HG03469 (cell line): ENCODE data around the gene BCKDK.
A peak's percentile ranks its signal among the peaks of the same experiment; 100 is the strongest.

Experiments used
- ATAC-seq: cut with Tn5 transposase; IDR thresholded peaks from one replicate; pipeline ENCODE4 v1.9.1; 2021; ENCODE audit warnings: mild to moderate bottlenecking, moderate library complexity, moderate number of reproducible peaks; ENCODE audit not compliant: unreplicated experiment

The BCKDK gene

DNA sequence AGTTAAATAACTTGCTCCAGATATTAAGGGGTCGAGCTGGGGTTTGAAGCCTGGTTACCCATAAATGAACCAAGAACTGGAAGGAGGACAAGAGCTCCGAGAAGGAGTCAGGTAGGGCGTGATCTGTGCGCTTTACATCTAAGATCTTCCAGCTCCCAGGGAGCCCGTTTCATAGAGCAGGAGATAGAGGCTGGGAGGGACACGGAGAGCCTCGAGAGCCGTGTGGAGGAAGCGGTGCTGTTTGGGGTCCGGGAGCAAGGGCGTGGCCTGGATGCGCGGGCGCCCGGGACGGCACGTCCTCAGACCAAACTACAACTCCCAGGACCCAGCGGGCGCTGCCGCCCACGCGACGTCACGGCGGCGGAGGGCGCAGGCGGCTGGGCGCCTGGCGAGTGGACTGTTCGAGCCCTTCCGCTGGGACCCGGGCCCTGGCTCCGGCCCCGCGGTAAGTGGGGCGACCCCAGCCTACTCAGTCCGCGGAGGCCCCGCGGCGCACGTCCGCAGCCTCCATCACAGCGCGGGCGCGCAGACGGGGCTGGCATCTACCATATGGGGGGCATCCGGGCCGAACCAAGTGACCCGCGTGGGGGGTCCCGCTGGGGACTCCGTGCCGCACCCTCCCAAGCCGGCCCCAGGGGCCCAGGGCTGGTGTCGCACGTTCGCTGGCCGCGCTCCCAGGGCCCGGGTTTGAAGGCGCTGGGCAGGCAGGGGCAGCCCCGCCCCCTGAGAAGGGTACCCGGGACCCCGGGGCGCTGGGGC lies at the start of gene BCKDK:
BCKDK (plus strand) TSS at position 352 of the 759 bp plus-strand sequence. CDS start 838 bp downstream, outside the sequence.
- ATAC-seq: peak; percentile 71

DNA sequence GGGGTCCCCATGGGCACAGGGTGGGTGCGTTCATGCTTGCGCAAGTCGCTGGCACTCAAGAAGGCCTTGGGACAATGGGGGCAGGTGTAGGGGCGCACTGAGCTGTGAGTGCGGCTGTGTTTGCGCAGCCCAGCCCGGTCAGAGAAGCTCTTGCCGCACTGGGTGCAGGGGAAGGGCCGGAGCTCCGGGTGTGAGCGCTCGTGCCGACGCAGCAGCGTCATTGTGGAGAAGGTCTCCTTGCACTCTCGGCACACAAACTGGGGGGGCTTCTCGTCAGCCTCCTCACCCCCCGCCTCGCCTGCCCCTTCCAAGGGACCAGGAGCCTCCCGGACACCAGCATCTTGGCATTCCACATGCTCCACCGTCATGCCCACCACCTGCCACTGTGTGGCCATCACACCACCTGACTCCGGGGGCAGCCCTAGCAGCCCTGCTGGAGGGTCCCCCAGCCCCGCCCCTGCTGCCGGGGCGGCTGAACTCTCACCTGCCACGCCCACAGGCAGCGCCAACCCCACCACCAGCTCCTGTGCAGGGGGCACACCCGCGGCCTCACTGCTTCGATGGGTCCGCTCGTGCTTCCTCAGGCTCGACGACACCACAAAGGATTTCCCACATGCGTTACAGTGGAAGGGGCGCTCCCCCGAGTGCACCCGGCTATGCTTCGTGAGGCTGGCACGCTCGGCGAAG lies 46.9 kb upstream of the BCKDK start:
- no peak for ATAC-seq

DNA sequence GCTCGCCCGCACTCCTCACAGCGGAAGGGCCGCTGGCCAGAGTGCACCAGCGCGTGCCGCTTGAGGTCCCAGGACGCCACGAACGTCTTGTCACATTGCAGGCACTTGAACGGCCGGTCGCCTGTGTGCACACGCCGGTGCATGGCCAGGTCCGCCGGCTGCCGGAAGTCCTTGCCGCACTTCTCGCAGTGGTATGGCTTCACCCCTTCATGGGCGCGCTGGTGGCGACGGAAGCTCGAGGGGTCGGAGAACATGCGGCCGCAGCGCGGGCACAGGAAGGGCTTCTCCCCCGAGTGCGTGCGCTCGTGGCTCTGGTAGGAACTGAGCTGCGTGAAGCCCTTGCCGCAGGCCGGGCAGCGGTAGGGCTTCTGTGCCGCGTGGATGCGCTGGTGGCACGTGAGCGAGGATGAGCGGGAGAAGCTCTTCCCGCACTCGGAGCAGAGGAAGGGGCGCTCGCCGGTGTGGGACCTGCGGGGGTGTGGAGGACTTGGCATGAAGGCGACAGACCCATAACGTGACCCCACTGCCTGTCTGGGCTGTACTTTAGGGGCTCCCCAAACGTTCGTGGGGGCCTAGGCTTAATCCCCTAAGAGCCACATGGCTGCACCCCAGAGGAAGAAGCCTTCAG lies 46.3 kb upstream of the BCKDK start:
- ATAC-seq: no peak

DNA sequence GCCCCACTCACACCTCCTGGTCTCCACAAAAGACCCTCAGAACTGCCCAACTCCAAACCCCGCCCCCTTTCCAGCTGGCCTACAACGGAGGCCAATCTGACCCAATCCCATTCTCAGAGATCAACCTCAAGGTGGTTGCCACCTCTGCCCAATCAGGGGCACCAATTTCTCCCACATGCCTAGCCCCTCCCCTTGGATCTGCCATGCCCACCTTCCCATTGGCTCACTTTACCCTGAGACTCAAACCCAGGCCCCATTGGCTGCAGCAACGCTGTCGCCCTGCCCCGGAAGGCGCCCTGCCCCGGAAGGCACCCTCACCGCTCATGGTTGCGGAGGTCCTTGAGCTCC lies 44.7 kb upstream of the BCKDK start:
- no peak for ATAC-seq

DNA sequence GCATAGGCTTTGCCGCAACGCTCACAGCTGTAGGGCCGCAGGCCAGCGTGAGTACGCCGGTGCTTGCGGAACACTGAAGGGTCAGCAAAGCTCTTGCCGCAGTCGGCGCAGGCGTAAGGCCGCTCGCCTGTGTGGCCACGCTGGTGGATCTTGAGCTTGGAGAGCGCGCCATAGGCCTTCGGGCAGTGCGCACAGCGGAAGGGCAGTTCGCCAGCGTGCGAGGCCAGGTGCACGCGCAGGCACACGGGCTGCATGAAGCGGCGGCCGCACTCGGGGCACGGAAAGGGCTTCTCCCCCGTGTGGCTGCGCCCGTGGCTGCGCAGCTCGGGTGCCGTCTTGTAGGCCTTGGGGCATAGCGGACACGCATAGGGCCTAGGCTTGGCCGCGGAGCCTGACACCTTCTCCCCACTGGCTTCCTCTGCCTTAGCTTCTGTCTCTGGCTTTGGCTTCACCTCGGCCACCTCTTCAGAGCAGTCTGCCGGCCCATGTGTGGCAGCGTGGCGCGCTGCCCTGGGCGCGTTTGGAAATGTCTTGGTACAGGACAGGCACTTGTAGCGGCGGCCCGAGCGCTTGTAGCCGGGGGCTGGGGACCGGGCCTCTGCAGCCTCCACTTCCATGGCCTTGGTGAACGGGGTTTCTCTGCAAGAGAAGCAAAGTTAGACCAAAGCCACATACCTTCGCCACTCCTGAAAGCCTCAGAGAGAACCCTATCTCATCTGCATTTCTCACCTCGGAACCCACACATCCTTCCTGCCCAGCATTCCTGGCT lies 44.2 kb upstream of the BCKDK start:
- ATAC-seq: no peak

DNA sequence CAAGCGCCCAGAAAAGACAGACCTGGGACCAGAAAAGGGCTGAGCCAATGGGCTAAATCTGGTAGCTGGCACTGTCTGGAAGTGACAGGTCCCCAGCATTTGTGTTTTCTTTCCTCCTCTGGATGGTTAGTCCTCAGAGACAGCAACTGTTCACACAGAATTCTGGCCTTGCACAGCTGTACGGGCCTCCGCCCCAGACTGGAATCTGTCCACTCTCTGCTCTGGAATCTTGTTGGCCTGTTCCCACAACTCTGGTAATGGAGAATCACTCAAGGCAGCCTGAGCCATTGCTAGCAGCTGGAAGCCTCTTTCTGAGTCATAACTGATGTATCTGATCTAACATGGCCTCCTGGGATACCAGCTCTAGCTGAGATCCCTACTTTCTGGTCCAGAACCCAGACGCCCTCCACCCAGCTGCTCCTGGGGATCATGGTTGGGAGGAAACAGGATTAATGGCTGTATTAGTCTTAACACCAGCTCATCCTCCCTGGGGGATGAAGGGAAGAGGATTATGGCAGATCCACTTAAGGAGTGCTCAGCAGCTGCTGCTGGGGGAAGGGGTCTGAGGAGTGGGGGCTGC lies 43.2 kb upstream of the BCKDK start:
- no peak for ATAC-seq

DNA sequence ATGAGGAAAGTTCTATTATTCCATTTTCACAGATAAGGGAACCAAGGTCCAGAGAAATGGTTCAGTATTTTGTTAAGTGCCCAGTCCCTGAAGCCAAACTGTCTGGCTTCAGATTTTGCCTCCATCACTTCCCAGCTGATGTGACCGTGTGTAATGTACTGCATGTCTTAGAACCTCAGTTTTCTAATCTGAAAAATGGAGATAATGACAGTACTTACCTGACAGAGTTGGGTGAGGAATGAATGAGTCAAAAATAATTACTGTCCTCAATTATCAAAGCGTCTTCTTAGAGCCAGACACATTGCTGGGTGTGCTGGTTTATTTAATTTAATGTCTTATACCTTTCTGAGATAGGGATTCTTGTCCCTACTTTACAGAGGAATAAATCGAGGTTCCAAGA lies 40.8 kb upstream of the BCKDK start:
- ATAC-seq: no peak

DNA sequence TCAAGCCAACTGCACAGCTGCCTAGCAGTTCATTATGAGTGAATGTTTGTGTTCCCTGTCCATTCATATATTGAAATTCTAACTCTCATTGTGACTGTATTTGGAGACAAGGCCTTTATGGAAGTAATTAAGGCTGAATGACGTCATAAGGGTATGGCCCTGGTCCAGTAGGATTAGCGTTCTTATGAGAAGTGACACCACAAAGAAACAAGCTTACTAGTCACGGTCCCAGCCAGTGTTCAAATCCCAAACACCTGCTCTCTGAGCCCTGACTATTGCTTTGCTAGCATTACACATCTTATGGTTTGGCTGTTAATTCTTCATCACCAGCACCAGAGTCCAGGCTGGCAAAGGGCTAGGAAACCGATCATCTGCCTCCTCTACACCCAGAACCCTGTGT lies 36.3 kb upstream of the BCKDK start:
- ATAC-seq: no peak

DNA sequence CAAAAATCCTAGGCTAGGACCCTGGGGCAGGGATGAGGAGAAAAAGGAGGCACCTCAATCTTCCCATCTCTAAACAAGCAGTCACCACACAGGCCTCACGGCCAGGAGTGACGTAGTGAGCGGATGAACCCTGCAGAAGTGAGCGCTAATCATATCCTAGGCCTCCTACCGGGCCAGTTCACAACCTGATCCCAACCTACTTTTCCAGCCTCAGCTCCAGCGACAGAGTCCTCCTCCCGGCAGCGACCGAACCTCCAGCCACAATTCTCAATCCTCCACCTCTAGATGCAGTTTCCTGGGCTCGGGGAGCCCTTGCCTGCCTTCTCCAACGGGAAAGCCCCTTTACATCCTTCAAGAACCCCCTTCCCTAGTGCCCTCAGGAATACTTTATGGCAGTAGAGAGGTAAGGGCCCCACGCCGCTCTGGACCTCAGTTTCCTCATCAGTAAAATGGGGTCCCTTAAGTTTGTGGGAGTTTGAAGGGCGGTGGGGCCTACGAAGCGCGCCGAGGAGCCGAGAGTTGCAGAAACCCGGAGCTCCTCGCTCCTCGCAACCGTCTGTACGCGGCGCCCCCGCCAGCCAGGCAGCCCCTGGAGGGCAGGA lies 35.5 kb upstream of the BCKDK start:
- no peak for ATAC-seq

DNA sequence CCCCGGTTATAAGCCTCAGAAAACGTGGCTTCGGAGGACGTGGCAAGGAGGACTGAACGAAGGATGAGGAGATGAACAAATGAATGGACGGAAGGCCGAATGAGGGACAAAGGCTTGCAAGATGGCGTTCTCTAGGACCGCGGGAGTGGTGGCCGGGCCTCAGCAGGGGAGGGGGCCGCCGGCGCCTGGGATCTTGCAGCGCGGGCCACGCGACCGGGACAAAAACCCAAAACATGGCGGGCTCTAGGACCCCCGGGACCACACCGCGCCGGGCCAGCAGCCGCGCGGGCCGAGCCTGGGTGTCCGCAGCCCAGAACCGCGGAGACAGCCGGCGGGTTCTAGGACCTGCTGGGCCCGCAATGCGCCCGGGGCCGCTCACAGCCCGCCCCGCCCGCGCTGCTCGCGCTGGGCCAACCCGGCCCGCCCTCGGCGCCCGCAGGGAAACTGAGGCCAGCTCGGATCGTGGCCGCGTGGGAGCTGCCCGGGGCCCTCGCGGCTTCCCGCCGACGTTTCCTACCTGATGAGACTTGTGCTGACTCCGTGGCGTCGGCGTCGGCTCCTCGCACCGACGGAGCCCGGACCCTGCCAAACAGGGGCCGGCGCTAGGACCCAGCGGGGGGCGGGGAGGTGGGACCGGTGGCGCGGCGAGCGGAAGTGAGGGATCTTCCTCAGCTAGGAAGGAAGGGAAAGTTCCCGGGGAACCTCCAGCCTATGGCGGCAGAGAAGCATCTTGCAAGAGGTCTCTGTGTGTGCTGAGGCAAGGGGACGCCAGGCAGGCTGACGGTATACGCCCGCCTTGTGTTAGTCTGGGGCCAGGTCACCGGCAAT lies 34.8 kb upstream of the BCKDK start:
- peak; percentile 34 for ATAC-seq

DNA sequence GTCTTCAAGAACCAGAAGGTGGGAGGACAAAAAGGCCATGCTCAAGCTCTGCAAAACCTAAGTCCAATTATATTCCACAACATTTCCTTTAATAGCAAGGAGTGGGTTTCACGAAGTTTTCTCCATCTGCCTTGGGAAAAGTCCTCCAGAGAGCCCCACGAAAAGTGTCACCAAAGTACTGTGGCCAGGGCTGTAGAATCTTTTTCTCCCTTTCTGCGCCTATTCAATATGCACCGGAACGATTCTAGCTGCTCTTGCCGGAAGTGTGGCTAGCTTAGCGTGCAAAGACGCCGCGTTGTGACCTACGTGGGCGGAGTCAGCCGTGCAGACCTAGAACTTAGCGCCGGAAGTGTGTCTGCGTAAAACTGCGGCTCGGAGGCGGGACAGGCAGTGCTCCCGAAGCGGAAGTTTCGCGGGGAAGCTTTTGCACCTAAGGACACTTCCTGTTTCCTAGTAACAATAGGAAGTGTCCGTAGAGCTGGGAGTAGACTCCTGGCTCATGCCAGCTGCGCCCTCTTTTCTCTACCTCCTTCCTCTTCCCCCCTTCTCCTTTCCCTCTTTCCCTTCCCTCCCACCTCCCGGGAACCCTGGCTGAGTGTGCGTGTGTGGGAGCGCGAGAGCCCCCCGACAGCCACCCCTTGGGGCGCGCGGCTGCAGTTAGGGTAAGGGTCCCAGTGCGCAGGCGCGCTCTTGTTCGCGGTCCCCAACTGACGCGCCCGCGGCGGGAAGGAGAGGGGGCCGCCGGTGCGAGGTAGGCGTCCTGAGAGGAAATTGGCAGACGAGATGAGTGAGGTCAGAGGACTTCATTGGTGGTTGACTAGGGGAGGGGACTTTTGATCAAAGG lies 34.0 kb upstream of the BCKDK start, which contains the start of the genes ZNF646 and ZNF668:
ZNF646 (plus strand) TSS at position 453 of the 844 bp plus-strand sequence. CDS start 1,903 bp downstream, outside the sequence.
ZNF668 (minus strand) TSS at position 271 of the 844 bp plus-strand sequence. CDS start 9,781 bp downstream, outside the sequence.
- ATAC-seq: peak; percentile 33

DNA sequence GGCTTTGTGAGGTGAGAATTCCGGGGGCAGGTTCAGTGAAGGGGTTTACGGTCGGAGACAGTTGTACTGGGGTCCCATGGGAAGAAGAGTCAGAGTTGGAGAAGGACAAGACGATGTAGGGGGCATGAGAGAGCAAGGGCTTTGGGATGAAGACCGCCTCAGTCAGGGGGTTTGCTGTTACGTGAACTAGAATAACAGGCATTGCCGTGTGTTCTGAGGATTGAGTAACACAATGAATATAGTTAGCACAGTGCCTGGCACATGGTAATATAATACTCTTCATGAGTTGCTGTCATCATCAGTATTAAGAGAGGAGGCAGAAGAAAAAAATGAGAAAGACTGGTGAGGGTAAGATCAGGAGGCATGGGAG lies 33.4 kb upstream of the BCKDK start:
- ATAC-seq: no peak

DNA sequence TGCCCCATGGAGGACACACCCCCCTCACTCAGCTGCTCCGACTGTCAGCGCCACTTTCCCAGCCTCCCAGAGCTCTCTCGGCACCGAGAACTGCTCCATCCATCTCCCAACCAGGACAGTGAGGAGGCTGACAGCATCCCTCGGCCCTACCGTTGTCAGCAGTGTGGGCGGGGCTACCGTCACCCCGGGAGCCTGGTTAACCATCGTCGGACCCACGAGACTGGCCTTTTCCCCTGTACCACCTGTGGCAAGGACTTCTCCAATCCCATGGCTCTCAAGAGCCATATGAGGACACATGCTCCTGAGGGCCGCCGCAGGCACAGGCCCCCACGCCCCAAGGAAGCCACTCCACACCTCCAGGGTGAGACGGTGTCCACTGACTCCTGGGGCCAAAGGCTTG lies 31.9 kb upstream of the BCKDK start:
- ATAC-seq: no peak

DNA sequence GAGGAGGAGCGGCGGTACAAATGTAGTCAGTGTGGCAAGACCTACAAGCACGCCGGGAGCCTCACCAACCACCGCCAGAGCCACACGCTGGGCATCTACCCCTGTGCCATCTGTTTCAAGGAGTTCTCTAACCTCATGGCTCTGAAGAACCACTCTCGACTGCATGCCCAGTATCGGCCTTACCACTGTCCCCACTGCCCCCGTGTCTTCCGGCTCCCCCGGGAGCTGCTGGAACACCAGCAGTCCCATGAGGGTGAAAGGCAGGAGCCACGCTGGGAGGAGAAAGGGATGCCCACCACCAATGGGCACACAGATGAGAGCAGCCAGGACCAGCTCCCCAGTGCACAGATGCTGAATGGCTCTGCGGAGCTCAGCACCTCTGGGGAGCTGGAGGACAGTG lies 31.2 kb upstream of the BCKDK start:
- no peak for ATAC-seq

DNA sequence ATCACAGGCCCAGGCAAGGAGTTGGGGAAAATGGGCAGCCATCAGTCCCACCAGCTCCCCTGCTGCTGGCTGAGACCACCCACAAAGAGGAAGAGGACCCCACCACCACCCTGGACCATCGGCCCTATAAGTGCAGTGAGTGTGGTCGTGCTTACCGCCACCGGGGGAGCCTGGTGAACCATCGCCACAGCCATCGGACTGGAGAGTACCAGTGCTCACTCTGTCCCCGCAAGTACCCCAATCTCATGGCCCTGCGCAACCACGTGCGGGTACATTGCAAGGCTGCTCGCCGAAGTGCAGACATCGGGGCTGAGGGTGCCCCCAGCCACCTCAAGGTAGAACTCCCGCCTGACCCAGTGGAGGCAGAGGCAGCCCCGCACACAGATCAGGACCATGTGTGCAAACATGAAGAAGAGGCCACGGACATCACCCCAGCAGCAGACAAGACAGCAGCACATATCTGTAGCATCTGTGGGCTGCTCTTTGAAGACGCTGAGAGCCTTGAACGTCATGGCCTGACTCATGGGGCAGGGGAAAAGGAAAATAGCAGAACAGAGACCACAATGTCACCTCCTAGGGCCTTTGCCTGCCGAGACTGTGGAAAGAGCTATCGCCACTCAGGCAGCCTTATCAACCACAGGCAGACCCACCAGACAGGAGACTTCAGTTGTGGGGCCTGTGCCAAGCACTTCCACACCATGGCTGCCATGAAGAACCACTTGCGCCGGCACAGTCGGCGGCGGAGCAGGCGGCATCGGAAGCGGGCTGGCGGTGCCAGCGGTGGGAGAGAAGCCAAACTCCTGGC lies 30.4 kb upstream of the BCKDK start:
- ATAC-seq: no peak

DNA sequence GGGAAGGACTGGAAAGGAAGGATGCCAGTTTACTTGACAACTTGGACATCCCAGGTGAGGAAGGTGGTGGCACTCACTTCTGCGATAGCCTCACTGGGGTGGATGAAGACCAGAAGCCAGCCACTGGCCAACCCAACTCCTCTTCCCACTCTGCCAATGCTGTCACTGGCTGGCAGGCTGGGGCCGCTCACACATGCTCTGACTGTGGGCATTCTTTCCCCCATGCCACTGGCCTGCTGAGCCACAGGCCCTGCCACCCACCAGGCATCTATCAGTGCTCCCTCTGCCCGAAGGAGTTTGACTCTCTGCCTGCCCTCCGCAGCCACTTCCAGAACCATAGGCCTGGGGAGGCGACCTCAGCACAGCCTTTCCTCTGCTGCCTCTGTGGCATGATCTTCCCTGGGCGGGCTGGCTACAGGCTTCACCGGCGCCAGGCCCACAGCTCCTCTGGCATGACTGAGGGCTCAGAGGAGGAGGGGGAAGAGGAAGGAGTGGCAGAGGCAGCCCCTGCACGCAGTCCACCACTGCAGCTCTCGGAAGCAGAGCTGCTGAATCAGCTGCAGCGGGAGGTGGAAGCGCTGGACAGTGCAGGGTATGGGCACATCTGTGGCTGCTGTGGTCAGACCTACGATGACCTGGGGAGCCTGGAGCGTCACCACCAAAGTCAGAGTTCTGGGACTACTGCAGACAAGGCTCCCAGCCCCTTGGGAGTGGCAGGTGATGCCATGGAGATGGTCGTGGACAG lies 29.4 kb upstream of the BCKDK start:
- ATAC-seq: no peak

DNA sequence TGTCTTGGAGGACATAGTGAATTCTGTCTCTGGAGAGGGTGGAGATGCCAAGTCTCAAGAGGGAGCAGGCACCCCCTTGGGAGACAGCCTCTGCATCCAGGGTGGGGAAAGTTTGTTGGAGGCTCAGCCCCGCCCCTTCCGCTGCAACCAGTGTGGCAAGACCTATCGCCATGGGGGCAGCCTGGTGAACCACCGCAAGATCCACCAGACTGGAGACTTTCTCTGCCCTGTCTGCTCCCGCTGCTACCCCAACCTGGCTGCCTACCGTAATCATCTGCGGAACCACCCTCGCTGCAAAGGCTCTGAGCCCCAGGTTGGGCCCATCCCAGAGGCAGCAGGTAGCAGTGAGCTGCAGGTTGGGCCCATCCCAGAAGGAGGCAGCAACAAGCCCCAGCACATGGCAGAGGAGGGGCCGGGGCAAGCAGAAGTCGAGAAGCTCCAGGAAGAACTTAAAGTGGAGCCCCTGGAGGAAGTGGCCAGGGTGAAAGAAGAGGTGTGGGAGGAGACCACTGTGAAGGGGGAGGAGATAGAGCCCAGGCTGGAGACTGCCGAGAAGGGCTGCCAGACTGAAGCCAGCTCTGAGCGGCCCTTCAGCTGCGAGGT lies 28.7 kb upstream of the BCKDK start:
- no peak for ATAC-seq
